K562 (cell line): ENCODE data around the gene UBE2QL1. TPM values are rescaled to one million over a fixed set of nuclear protein-coding genes. Genes with fewer than 3 reads are reported as not detected.

Source experiments
- ATAC-seq: fragments of 200-7000 bp; cut with Tn5 transposase; 3 replicates; pipeline ENCODE4 v1.9.1; 2020; ENCODE audit warnings: moderate library complexity
- BruUV-seq: library from RNA; stranded (reverse); fragments of 400-500 nt; replicated peaks from 2 replicates; lab custom pipeline; 2021; lab: Mats Ljungman, UMichigan
- CTCF ChIA-PET: fragments of 300-600 bp; formaldehyde crosslinking; extraction: SDS; loops from one replicate; lab custom pipeline; 2021; ENCODE audit warnings: low intra/inter-chr PET ratio; lab: Yijun Ruan, JAX
- POLR2A ChIA-PET: fragments of 300-600, 350-650 bp; sonication (Branson Sonifier 250); formaldehyde crosslinking; extraction: SDS; loops from one replicate; lab custom pipeline; 2021; ENCODE audit warnings: antibody characterized with exemption, inconsistent platforms; lab: Yijun Ruan, JAX
- DNase-seq, 4 experiments: peaks; one replicate each; pipeline versions ENCODE4 v3.0.0 to v3.0.0-alpha.2; 2011 to 2018; ENCODE audit warnings: low spot score in 3 of 4, mixed read lengths in 3 of 4; ENCODE audit errors: extremely low read depth in 1 of 4
- FAIRE-seq: peaks from 2 replicates; lab custom pipeline; 2011; peaks lifted over from hg19 to GRCh38; lab: Jason Lieb, UNC
- H2AFZ ChIP-seq: 2 replicates; pipeline ENCODE4 v1.6.0; 2011; ENCODE audit warnings: low read depth, low read length, control low read depth, inconsistent platforms
- H3K27ac ChIP-seq: fragments of 200-600 bp; 3 replicates; pipeline ENCODE4 v1.8.0; 2011; ENCODE audit warnings: low read depth, mild to moderate bottlenecking, control low read depth, inconsistent platforms, low read length, moderate library complexity, mixed read lengths; ENCODE audit errors: extremely low read depth
- H3K27me3 ChIP-seq, 2 experiments: fragments of 300-600 bp in 1 of 2; 2 replicates in 1 of 2; 3 replicates in 1 of 2; pipeline versions ENCODE4 v1.6.0 to v1.8.0; 2011; ENCODE audit warnings: inconsistent platforms in 2 of 2, low read length in 2 of 2, mild to moderate bottlenecking in 1 of 2, mixed read lengths in 1 of 2, moderate library complexity in 1 of 2; ENCODE audit not compliant: control insufficient read depth in 2 of 2, insufficient read depth in 2 of 2
- H3K36me3 ChIP-seq: fragments of 300-600 bp; 3 replicates; pipeline ENCODE4 v1.8.0; 2011; ENCODE audit warnings: mild to moderate bottlenecking, low read length, inconsistent platforms; ENCODE audit not compliant: control insufficient read depth, insufficient read depth
- H3K4me1 ChIP-seq, 2 experiments: fragments of 200-600 bp in 1 of 2; replicated peaks in 1 of 2; 2 replicates in 1 of 2; 3 replicates in 1 of 2; pipeline versions ENCODE4 v1.5.1 to v1.8.0; 2011; ENCODE audit warnings: inconsistent platforms in 2 of 2, low read length in 2 of 2, mild to moderate bottlenecking in 1 of 2, mixed read lengths in 1 of 2, moderate library complexity in 1 of 2; ENCODE audit not compliant: control insufficient read depth in 2 of 2, insufficient read depth in 2 of 2
- H3K4me2 ChIP-seq: 2 replicates; pipeline ENCODE4 v1.6.1; 2011; ENCODE audit warnings: low read length, control low read depth, inconsistent platforms, mixed read lengths; ENCODE audit not compliant: insufficient read depth
- H3K4me3 ChIP-seq: fragments of 200-600 bp; sonication (generic), shearing (Covaris generic); 2 replicates; pipeline ENCODE4 v1.5.1; 2016; ENCODE audit warnings: control low read depth, inconsistent platforms
- H3K79me2 ChIP-seq: fragments of 200-600 bp; 3 replicates; pipeline ENCODE4 v1.8.0; 2011; ENCODE audit warnings: low read length, inconsistent platforms; ENCODE audit not compliant: control insufficient read depth, insufficient read depth
- H3K9ac ChIP-seq, 2 experiments: 2 replicates each; pipeline versions ENCODE4 v1.6.0 to v1.6.1; 2011; ENCODE audit warnings: low read depth in 2 of 2, low read length in 2 of 2, control low read depth in 1 of 2, inconsistent platforms in 1 of 2, mild to moderate bottlenecking in 1 of 2, mixed read lengths in 1 of 2; ENCODE audit not compliant: insufficient read depth in 1 of 2
- H3K9me1 ChIP-seq: one replicate; pipeline ENCODE4 v1.6.0; 2011; ENCODE audit warnings: inconsistent platforms, mild to moderate bottlenecking, low read length, moderate library complexity; ENCODE audit not compliant: control insufficient read depth, insufficient read depth
- H3K9me3 ChIP-seq: replicated peaks from 2 replicates; pipeline ENCODE4 v1.5.1; 2011; ENCODE audit warnings: low read depth, low read length, inconsistent platforms; ENCODE audit not compliant: control insufficient read depth, insufficient read depth
- H4K20me1 ChIP-seq: replicated peaks from 2 replicates; pipeline ENCODE4 v1.6.1; 2011; ENCODE audit warnings: low read length, inconsistent platforms, mixed read lengths; ENCODE audit not compliant: control insufficient read depth, insufficient read depth
- GATA2 ChIP-seq: sonication (generic); formaldehyde crosslinking; IDR thresholded peaks from 2 replicates; pipeline ENCODE4 v1.4.0; 2020; ENCODE audit warnings: mild to moderate bottlenecking, missing genetic modification reagents
- GTF2E2 ChIP-seq: fragments of 200-800 bp; sonication (Bioruptor generic); IDR thresholded peaks from 2 replicates; pipeline ENCODE4 v1.6.1; 2016; ENCODE audit warnings: missing genetic modification characterization, missing compliant biosample characterization
- MAFF ChIP-seq: IDR thresholded peaks from 2 replicates; pipeline ENCODE4 v1.6.1; 2012; ENCODE audit warnings: low read length, improper control_type of control experiment
- MED1 ChIP-seq: sonication (generic); formaldehyde crosslinking; IDR thresholded peaks from 2 replicates; pipeline ENCODE4 v1.8.1; 2023; ENCODE audit warnings: missing genetic modification reagents, borderline replicate concordance
- NFRKB ChIP-seq: fragments of 450-650 bp; IDR thresholded peaks from 2 replicates; pipeline ENCODE4 v1.6.1; 2016; ENCODE audit warnings: low read depth
- TAF7 ChIP-seq: fragments of 450-650 bp; IDR thresholded peaks from 2 replicates; pipeline ENCODE4 v1.6.1; 2016; ENCODE audit warnings: missing genetic modification characterization, missing compliant biosample characterization
- ZBTB33 ChIP-seq: sonication (generic); formaldehyde crosslinking; IDR thresholded peaks from 2 replicates; pipeline ENCODE4 v1.8.1; 2023; ENCODE audit warnings: mild to moderate bottlenecking, missing genetic modification reagents
- ZNF518B ChIP-seq: fragments of 250-450 bp; sonication (Bioruptor Pico); IDR thresholded peaks from 2 replicates; pipeline ENCODE4 v1.5.0; 2021; ENCODE audit warnings: mild to moderate bottlenecking, moderate library complexity
- WGBS: fragments of 100-300 bp; shearing (Covaris generic); methylation state at CpG from one replicate; pipeline ENCODE4 v1.1.6; 2016; ENCODE audit warnings: low coverage, mixed read lengths; ENCODE audit not compliant: insufficient coverage; ENCODE audit errors: missing lambda C conversion rate; 5-methylcytosine and 5-hydroxymethylcytosine counted together
- in situ Hi-C: fragments of 300-500 bp; cut with MboI; formaldehyde crosslinking; loops from 4 replicates; pipeline ENCODE4 v1.15.0; 2018; ENCODE audit warnings: inconsistent platforms, mixed read lengths
- intact Hi-C: fragments of 100-400 bp; cut with micrococcal nuclease; formaldehyde crosslinking; loops from 2 replicates; pipeline ENCODE4 v1.14.2; 2022
- polyA plus RNA-seq, 8 experiments: library from polyadenylated mRNA; depleted of rRNA in 4 of 8; stranded (reverse) in 5 of 8; unstranded in 3 of 8; fragments of >200 nt; fragmentation: Nextera tagmentation in 2 of 8; fragmentation: Illumina TruSeq in 1 of 8; extraction: Ambion mirVana in 2 of 8; extraction: Trizol in 1 of 8; gene quantifications; 2 replicates each; pipeline versions ENCODE4 v1.2.1 to v1.2.3, GENCODE V29; 2011 to 2014; ENCODE audit warnings: inconsistent platforms in 1 of 8, missing spikeins in 1 of 8
- total RNA-seq, 7 experiments: library from RNA; depleted of rRNA in 6 of 7; stranded (reverse); fragments of >200 nt in 6 of 7; fragmentation: Illumina TruSeq in 2 of 7; extraction: Trizol in 2 of 7; gene quantifications; 2 replicates each; pipeline versions ENCODE4 v1.2.1 to v1.2.3, GENCODE V29; 2011 to 2021; ENCODE audit warnings: low replicate concordance in 1 of 7

Gene UBE2QL1
- total and polyA plus RNA-seq, 9 of the 15 experiments (the other 6 are each of a cell fraction or from before 2014, with no cell fraction given), result not detected

- no peak for TF ChIP-seq ZNF518B (CRISPR knock-in tag)
- TF ChIP-seq NFRKB, result no peak
- TF ChIP-seq ZBTB33, result no peak
- TF ChIP-seq GTF2E2 (tag), result no peak
- TF ChIP-seq MED1 (CRISPR knock-in tag), result no peak
Observed at GRCh38 chr5:6502421-6502820, 53.8 kb downstream of the UBE2QL1 start (continued).

GRCh38 chr5:6503342-6503741 is 54.7 kb downstream of the UBE2QL1 start:
- CTCF ChIA-PET, result no interaction called here

More at GRCh38 chr5:6503342-6503741, 54.7 kb downstream of the UBE2QL1 start:
- no peak overlapping the region for H3K4me2 ChIP-seq
- BruUV-seq, result no TSS peak
- no peak for ATAC-seq
- H3K9me1 ChIP-seq, result no peaks in the 10 kb centered on the region
- H3K36me3 ChIP-seq, result no peaks in the 10 kb centered on the region
- in situ Hi-C loops (no loop called here), intact Hi-C loops (no loop called here)
- H4K20me1 ChIP-seq, result no peaks in the 10 kb centered on the region; the same call in 1 of the 2 replicates
- no peak overlapping the region for H2AFZ ChIP-seq
- H3K4me1 ChIP-seq, result no peaks in the 10 kb centered on the region
- POLR2A ChIA-PET, result no interaction called here
- no peaks in the 10 kb centered on the region for H3K79me2 ChIP-seq
- peaks cover 19 to 41% of the 10 kb centered on the region in 2 experiments; a peak in 4 of 5 replicates for H3K27me3 ChIP-seq
- no peak for FAIRE-seq
- 0% methylated on average over 4 of the region's 4 CpGs for WGBS
- DNase-seq, result no peak
- H3K9ac ChIP-seq, result no peak overlapping the region
- H3K9me3 ChIP-seq, result no peaks in the 10 kb centered on the region
- TF ChIP-seq TAF7 (tag), result no peak
- TF ChIP-seq GATA2 (CRISPR knock-in tag), result no peak
- TF ChIP-seq MAFF, result no peak
- no peak overlapping the region for H3K27ac ChIP-seq
- H3K4me3 ChIP-seq, result no peak overlapping the region
